Keratinocyte (primary cell): ENCODE results near the gene BATF.

Source experiments
- EZH2 ChIP-seq: IDR thresholded peaks from one replicate; pipeline ENCODE4 v1.6.1; 2012; ENCODE audit warnings: inconsistent platforms, mild to moderate bottlenecking, low read length, moderate library complexity
- TF ChIP-seq, protein P1 (sequence below), 3 experiments: IDR thresholded peaks in 1 of 3; conservative IDR thresholded peaks in 1 of 3; optimal IDR thresholded peaks in 1 of 3; 2 replicates in 2 of 3; 3 replicates in 1 of 3; pipeline versions ENCODE3 to v1.5.1; 2011; ENCODE audit warnings: low read length in 3 of 3, mild to moderate bottlenecking in 3 of 3, moderate library complexity in 2 of 3, control low read depth in 1 of 3, inconsistent platforms in 1 of 3; ENCODE audit not compliant: insufficient read depth in 2 of 3; ENCODE audit errors: extremely low read depth in 1 of 3

DNA sequence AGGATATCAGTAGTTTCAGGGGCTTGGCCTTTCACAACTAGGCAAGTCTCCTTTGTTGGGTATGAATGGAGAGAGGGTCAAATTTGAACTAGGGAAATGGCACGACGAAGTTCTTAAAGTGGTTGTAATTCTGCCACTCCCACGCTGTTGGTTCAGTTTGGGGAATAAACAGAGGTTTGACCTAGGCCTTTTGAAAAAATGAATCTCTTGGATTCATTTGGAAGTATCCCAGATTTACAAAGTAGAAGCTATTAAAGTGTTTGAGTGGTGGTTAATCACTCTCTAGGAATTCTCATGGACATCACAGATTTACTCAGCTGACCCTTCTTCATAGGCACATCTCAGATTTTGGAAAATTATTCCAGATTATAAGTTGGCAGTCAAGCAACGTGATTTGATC is 14.8 kb downstream of the BATF start:
- TF ChIP-seq, protein P1, sequence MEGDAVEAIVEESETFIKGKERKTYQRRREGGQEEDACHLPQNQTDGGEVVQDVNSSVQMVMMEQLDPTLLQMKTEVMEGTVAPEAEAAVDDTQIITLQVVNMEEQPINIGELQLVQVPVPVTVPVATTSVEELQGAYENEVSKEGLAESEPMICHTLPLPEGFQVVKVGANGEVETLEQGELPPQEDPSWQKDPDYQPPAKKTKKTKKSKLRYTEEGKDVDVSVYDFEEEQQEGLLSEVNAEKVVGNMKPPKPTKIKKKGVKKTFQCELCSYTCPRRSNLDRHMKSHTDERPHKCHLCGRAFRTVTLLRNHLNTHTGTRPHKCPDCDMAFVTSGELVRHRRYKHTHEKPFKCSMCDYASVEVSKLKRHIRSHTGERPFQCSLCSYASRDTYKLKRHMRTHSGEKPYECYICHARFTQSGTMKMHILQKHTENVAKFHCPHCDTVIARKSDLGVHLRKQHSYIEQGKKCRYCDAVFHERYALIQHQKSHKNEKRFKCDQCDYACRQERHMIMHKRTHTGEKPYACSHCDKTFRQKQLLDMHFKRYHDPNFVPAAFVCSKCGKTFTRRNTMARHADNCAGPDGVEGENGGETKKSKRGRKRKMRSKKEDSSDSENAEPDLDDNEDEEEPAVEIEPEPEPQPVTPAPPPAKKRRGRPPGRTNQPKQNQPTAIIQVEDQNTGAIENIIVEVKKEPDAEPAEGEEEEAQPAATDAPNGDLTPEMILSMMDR (optimal IDR thresholded peaks at IDR 0.05 in 1 of 3, IDR thresholded peaks at IDR 0.05 in 1 of 3, conservative IDR thresholded peaks at IDR 0.05 in 1 of 3; ENCODE audit: extremely low read depth in 1 of 3, insufficient read depth in 2 of 3, low read length in 3 of 3) = no peak
- no peak for TF ChIP-seq EZH2
